HG02642 (cell line): ENCODE measurements around the gene OTUD6A.

ENCODE experiments used
- ATAC-seq: cut with Tn5 transposase; IDR thresholded peaks from one replicate; pipeline ENCODE4 v1.9.1; 2021; ENCODE audit warnings: mild to moderate bottlenecking; ENCODE audit not compliant: unreplicated experiment, poor library complexity

Gene OTUD6A

DNA sequence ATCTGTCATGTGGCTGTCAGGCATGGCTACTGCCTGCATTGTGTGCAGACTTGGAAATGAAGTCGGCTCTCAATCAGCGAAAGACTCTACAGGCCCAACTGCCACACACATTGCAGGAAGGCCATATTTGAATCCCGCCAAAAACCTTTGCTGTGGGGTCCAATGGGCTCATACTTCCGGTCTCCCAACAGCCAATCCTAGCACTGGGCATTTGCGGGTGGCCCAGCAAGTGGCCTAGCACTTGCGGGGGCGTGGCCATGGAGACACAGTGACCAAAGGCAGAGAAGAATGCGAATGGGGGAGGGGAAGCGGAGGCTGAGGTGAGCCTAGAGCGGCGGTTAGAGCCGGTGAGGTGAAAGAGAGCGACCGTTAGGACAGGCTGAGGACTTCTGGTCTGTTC lies at the start of gene OTUD6A:
Gene OTUD6A (plus strand): TSS at position 382 of the 400 bp plus-strand sequence. CDS start 68 bp downstream, outside the sequence.
- ATAC-seq: no peak

GRCh38 chrX:70012756-70013155 lies 49.5 kb upstream of the OTUD6A start:
- no peak for ATAC-seq

GRCh38 chrX:70013466-70014381 lies 48.5 kb upstream of the OTUD6A start:
- no peak for ATAC-seq

- ATAC-seq: no peak
These were observed 45.7 kb upstream of the OTUD6A start for GRCh38 chrX:70016513-70016912.

- no peak for ATAC-seq
These were observed 39.6 kb upstream of the OTUD6A start for GRCh38 chrX:70022616-70023015.

DNA sequence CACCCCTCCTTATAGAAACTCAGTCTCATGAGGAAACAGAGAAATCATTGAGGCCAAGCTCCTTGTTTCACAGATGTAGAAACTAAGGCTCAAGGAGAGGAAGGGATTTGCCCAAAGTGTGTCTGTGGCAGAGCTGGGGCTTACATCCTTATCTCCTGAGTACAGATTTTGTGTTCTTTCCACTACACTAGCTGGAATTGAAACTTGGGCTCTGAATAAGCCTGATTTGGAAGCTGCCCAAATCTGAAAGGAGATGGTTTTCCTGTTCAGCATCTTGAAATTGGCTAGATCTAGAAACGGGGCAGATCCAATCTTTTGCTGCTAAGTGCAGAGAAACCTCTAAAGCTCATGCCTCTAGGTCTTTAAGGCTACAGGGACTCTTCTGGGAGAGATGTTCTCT lies 36.8 kb upstream of the OTUD6A start:
- no peak for ATAC-seq

GRCh38 chrX:70026112-70026850 lies 36.0 kb upstream of the OTUD6A start:
- ATAC-seq: no peak

GRCh38 chrX:70026851-70027200 lies 35.4 kb upstream of the OTUD6A start:
- no peak for ATAC-seq

- no peak for ATAC-seq
These were observed 32.4 kb upstream of the OTUD6A start for GRCh38 chrX:70029863-70030262.

- ATAC-seq: peak; percentile 66
These were observed 31.9 kb upstream of the OTUD6A start for GRCh38 chrX:70030301-70030767.

- ATAC-seq: no peak
These were observed 29.5 kb upstream of the OTUD6A start for GRCh38 chrX:70032792-70033191.

GRCh38 chrX:70033348-70034051 lies 28.8 kb upstream of the OTUD6A start:
- ATAC-seq: peak; percentile 47

- ATAC-seq: no peak
These were observed 27.6 kb upstream of the OTUD6A start for GRCh38 chrX:70034646-70035045.

- no peak for ATAC-seq
These were observed 23.7 kb upstream of the OTUD6A start for GRCh38 chrX:70038515-70038914.

DNA sequence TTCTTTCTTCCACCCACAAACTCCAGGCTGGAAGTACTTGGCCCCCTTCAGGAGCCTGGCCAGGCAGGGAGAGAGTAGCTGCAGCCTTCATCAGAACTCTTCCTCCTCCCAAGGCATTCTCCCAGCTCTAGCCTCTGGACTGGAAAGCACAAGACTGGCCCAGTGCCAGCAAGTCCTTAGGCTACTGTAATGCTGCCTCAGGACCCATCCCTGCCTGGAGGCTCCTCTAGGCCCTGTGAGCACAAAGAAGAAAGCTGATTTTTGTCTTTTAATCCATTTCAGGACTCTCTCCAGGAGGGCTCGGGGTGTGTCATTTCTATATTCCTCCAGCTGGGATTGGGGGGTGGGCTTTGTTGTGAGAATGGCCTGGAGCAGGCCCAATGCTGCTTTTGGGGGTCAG lies 23.3 kb upstream of the OTUD6A start:
- ATAC-seq: no peak

GRCh38 chrX:70039758-70040157 lies 22.5 kb upstream of the OTUD6A start:
- ATAC-seq: no peak

GRCh38 chrX:70041993-70042392 lies 20.3 kb upstream of the OTUD6A start:
- ATAC-seq: no peak

- no peak for ATAC-seq
These were observed 19.6 kb upstream of the OTUD6A start for GRCh38 chrX:70042399-70043371.

DNA sequence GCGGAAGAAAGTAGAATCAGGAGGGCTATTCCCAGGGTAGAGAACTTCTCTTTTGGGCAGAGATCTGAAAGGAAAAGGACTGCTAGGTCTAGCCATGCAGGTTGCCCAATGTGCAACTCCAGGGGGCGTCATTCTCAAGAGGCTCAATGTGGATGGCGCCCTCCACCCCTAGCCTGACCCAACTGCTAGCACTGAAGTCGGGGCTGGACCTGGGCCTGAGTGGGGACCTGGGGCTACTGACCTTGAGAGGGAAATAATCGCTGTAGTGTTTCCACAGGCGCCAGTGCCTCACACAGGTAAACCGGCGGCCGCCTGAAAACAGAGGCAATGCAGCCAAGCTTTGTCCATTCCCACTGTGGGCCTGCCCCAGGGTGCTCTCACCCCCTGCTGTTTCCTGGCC lies 18.6 kb upstream of the OTUD6A start:
- no peak for ATAC-seq
